Fibroblast of skin of left quadriceps (primary cell): ENCODE results near the gene ADGB.
"Not testable (repeated sequence)": the region's sequence is repeated elsewhere in the genome, so short reads cannot be mapped to it uniquely, and the experiment has no call there.

Experiments
- DNase-seq, 2 experiments: peaks; one replicate each; pipeline ENCODE4 v3.0.0-alpha.2; 2013; ENCODE audit warnings: low read depth in 2 of 2

The ADGB gene

DNA sequence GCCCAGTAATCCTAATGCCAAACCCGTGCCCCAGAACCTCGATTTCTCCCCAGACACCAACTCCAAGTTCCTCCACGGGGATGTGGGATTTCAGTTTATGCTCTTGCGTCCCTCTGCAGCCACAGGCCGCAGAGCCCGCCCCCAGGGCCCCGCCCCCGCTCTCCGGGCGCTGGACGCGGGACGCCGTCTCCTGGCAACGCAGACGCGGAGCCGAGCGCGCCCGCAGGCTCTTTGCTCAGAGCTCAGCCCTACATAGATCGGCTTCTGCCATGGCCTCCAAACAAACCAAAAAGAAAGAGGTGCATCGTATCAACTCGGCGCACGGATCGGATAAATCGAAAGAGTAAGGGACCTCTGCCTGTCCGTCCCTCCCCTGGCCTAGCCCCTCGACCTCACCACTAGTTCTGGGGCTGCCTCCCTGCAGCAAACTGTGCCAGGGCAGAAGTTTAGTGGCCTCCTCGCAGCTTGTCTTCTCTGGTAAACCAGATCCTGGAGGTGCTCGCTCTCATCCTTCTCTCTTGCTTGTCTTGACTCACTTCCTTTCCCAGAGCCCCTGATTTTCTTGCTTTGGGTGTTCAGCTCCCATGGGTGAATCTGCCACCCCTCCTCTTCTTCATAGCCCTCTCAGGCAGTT, at the start of gene ADGB:
TSS of gene ADGB (plus strand) at position 201 of the 634 bp plus-strand sequence. CDS start at position 270, 69 bp downstream.
- DNase-seq: no peak

DNA sequence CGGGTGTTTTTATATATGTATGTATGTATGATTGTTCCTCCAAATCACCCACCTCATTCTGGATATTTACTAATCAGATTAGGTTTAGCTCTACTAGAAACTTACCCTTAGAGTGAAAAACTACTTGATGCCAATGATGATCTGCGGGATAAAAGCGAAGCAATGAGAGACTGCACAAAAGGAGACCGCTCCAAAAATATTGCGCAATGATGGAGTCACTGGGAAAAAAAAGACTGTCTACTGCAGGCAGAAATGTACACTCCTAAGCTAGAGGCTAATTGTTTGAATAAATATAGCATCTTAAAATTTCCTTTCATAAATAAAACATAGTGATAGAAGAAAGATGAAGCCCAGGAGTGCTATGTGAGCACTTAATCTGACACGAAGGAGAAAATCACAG, 47.9 kb upstream of the ADGB start:
- peak in 1 of 2 experiments; percentile 20 for DNase-seq

DNA sequence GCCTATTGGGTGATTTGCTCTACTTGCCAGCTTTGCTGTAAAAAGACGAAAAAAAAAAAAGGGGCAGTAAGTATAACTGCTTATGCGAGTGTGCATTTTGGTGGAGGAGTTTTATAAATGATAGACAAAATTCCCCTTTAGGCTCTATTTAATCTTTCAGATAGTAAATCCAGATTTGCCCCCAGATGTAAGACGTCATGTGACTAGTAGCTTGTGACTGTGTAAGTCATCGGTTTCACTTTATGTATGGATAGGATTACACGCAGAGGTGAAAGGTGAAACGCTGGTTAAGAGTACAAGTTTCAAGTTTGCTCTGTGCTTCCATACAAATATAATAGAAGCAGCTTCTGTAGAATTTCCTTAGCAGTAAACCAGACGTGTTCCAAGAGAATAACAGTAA, 47.2 kb upstream of the ADGB start:
- DNase-seq: no peak

DNA sequence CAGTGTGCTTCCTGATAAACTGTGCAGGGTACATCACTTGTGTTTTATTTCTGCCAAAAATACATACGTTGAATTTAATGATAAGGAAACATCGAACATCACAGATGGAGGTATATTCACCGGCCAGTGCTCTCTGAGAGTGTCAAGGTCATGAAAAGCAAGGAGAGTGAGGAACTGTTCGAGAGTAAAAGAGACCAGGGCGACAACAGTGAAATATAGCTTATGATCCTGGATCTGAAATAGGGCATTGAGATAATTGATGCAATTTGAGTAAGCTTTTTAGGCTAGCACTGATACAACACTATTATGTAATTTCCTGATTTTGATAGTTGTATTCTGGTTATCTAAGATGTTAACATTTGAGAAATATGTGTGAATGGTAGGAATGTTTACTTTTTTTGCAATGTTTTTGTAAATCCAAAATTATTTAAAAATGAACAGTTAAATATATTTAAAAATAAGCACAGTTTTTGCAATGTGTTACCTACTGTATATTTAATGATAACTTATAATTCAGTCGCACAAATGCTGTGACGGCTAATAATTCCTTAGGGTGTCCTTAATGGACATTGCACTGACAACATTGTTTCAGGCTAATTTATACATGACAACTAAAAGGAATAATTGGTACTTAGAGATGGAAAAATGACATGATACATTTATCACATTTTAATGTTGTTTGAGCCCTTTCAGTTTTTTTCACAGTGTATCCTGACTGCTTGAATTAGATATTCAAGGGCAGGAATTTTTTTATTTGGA, 45.2 kb upstream of the ADGB start:
- no peak for DNase-seq

DNA sequence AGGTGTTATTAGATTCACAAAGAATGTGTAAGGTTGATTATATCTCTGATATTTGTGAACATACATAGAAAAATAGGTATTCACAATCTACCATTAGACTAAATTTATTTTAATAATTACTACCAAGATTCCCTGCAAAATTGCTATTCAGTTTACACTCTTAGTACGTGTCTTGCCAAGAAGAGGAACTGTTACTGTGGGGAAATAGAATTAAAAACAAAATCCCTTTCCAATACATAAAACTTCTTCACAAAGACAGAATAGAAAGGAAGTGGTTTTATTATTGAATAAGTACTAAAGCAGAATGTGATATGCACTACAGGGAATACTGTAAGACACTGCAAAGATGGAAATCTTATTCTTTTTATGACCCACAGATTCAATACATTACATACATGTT, 38.2 kb upstream of the ADGB start:
- no peak for DNase-seq

GRCh38 chr6:146566661-146567060, 32.1 kb upstream of the ADGB start:
- DNase-seq: not testable (repeated sequence)

GRCh38 chr6:146568619-146569018, 30.2 kb upstream of the ADGB start:
- DNase-seq: not testable (repeated sequence)

- no peak for DNase-seq
These were observed 24.6 kb upstream of the ADGB start for GRCh38 chr6:146574211-146574610.

- DNase-seq: no peak
These were observed 20.7 kb upstream of the ADGB start for GRCh38 chr6:146578054-146578453.

GRCh38 chr6:146581968-146582367, 16.8 kb upstream of the ADGB start:
- no peak for DNase-seq

GRCh38 chr6:146582857-146583256, 15.9 kb upstream of the ADGB start:
- no peak for DNase-seq

- peak in 1 of 2 experiments; percentile 6 for DNase-seq
These were observed 14.8 kb upstream of the ADGB start for GRCh38 chr6:146583966-146584365.

GRCh38 chr6:146587459-146587858, 11.3 kb upstream of the ADGB start:
- no peak for DNase-seq

DNA sequence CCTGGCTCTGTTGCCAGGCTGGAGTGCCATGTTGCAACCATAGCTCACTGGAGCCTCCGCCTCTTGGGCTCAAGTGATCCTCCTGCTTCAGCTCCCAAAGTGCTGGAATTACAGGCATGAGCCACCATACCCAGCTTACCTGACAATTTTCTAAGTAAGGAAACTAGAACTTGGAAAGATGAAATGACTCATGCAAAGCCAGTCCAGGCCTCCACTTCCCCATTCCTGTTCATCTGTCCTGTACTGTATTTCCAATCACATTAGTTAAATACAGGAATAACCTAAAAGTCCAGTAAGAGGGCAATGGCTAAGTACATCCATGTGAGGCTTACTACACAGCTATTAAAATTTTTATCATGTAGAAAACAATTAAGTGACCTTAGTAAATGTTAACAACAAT, 8.3 kb upstream of the ADGB start:
- no peak for DNase-seq

DNA sequence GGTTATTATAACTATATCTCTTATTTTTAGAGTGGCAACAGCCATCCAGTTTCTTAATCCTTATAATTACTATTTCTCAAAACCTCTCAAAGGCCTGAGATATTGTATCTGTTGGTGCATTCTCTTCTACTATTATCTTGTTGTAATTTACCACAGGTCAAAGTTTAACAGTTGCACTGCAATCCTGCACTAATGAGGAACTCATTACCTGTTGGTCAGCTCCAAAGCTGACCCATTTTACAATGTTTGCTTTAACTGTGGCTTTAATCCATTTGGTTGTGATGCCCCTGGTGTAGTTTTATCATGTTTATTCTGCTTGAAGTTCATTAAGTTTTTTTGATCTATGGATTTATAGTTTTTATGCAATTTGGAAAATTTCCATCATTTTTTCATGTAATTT, 6.3 kb upstream of the ADGB start:
- no peak for DNase-seq

- no peak for DNase-seq
These were observed 4.8 kb upstream of the ADGB start for GRCh38 chr6:146593986-146594385.

- no peak for DNase-seq
These were observed 4.3 kb upstream of the ADGB start for GRCh38 chr6:146594495-146594894.

DNA sequence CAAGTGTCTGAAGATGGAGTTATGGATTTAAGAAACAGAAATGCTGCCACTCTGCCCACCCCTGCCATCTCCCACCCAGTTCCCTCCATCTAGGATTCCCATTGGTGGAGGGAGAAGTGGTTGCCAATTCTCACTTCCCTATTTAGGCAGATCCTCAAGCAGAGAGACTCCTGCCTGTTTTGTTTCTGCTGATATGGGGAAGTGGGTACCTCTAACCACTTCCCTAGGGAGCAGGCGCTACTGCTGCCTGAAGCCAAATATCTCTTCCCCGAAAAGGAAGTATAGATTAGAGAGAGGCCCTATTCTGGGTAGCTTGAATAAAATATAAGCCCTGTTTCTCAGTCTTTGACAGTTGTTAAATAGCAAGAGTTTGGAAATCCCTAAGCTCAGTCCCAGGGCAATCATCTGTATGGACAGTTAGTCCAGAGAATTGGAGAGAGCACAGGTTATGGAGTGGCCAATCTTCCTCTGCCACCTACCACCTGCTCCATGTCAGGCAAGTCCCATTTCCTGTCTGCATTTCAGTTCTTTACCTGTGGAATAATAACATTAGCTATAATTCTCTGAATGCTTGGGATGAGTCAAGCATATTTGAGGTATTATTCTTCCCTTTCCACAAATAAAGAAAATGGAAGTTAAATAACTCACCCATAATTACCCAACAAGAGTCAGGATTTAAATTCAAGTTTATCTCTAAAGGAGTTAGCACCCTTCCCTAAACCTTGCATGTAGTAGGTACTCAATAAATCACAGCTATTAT, 2.6 kb upstream of the ADGB start:
- DNase-seq: no peak

GRCh38 chr6:146601352-146601751, 2.6 kb downstream of the ADGB start:
- DNase-seq: no peak

DNA sequence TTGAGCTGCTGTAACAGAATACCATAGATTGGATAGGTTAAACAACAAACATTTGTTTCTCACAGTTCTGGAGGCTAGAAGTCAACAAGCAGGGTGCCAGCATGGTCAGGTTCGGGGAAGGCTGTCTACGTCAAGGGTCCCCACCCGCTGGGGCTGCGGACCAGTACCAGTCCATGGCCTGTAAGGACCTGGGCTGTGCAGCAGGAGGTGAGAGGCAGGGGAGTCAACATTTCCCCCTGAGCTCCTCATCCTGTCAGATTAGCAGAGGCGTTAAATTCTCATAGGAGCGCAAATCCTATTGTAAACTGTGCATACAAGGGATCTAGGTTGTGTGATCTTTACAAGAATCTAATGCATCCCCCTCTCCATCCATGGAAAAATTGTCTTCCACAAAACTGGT, 3.8 kb downstream of the ADGB start:
- no peak for DNase-seq

DNA sequence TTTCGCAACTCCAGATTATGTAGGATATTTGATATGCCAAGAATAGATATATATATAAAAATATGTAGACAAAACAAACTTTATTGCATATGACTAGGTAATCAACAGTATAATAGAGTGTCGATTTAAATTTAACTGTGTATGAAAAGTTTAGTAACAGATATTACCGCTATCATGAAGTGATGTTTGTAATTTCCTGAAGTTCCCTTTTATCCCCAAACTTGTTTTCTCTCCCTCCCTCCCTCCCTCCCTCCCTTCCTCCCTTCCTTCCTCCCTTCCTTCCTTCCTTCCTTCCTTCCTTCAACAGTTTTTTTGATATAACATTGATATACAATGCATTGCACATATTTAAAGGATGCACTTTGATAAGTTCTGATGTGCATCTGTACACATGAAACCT, 15.2 kb downstream of the ADGB start:
- DNase-seq: no peak

DNA sequence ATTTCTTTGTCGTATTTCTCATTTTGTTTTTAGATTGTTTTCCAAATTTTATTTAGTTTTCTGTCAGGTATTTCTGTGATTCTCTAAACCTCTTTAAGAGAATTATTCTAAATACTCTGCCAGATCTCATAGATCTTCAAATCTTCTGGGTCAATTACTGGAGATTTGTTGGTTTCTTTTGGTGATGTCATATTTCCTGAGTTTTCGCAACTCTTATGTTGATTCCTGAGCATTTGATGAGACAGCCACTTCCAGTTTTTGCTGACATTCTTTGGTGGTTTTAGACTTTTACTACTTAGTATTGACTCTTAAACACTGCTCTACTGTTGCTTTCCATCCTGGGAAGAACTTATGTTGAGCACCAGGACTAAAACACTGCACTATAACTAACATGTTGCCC, 21.9 kb downstream of the ADGB start:
- peak in 1 of 2 experiments; percentile 0 for DNase-seq

- no peak for DNase-seq
These were observed 29.6 kb downstream of the ADGB start for GRCh38 chr6:146628350-146628749.
